A549 (cell line): Measurements from ENCODE around the gene IFRD2. TPM values are rescaled to one million over a fixed set of nuclear protein-coding genes. Genes with fewer than 3 reads are reported as not detected.

Experiments
- ATAC-seq, 2 experiments: fragments of 200-7000 bp in 1 of 2; fragments of >200 bp in 1 of 2; cut with Nextera tagmentation in 1 of 2; cut with Tn5 transposase in 1 of 2; 3 replicates each; pipeline versions ENCODE4 v1.8.0 to v1.9.1; 2018 to 2020; ENCODE audit warnings: mild to moderate bottlenecking in 1 of 2, moderate library complexity in 1 of 2
- CTCF ChIA-PET: fragments of 300-600 bp; sonication (Branson Sonifier 250); formaldehyde crosslinking; extraction: SDS; loops from one replicate; lab custom pipeline; 2021; ENCODE audit warnings: antibody characterized with exemption, inconsistent platforms; lab: Yijun Ruan, JAX
- POLR2A ChIA-PET: fragments of 350-600 bp; formaldehyde crosslinking; extraction: SDS; loops from one replicate; lab custom pipeline; 2021; ENCODE audit warnings: antibody characterized with exemption, inconsistent platforms; lab: Yijun Ruan, JAX
- DNase-seq, 2 experiments: peaks; one replicate each; pipeline versions ENCODE4 v3.0.0 to v3.0.0-alpha.2; 2011 to 2016; ENCODE audit warnings: low read depth in 1 of 2, low spot score in 1 of 2
- FAIRE-seq: peaks from 2 replicates; lab custom pipeline; 2011; peaks lifted over from hg19 to GRCh38; lab: Jason Lieb, UNC
- H3K27ac ChIP-seq, 2 experiments: fragments of >200 bp; sonication (Bioruptor Twin); formaldehyde crosslinking; 3 replicates each; pipeline ENCODE4 v1.5.1; 2016 to 2017
- H3K4me1 ChIP-seq: fragments of >200 bp; sonication (Bioruptor Twin); formaldehyde crosslinking; 3 replicates; pipeline ENCODE4 v1.6.1; 2016
- H3K4me2 ChIP-seq: fragments of >200 bp; sonication (Bioruptor Twin); formaldehyde crosslinking; 3 replicates; pipeline ENCODE4 v1.6.1; 2016
- H3K4me3 ChIP-seq: fragments of >200 bp; sonication (Bioruptor Twin); formaldehyde crosslinking; 3 replicates; pipeline ENCODE4 v1.5.1; 2016
- H3K9me3 ChIP-seq: fragments of >200 bp; sonication (Bioruptor Twin); formaldehyde crosslinking; 3 replicates; pipeline ENCODE4 v1.6.1; 2016
- CEBPB ChIP-seq, 2 experiments: fragments of >200 bp in 1 of 2; sonication (Bioruptor Twin) in 1 of 2; formaldehyde crosslinking in 1 of 2; IDR thresholded peaks; 2 replicates each; pipeline ENCODE4 v1.6.1; 2012 to 2016
- CHD4 ChIP-seq: fragments of 200-600 bp; sonication (generic); IDR thresholded peaks from 2 replicates; pipeline ENCODE4 v1.6.1; 2016; ENCODE audit warnings: antibody characterized with exemption, mild to moderate bottlenecking, borderline replicate concordance
- EHF ChIP-seq: fragments of 250-450 bp; sonication (Bioruptor Pico); IDR thresholded peaks from 2 replicates; pipeline ENCODE4 v1.5.0; 2020; ENCODE audit warnings: mild to moderate bottlenecking
- EHMT2 ChIP-seq: fragments of 200-600 bp; sonication (generic); IDR thresholded peaks from 2 replicates; pipeline ENCODE4 v1.6.1; 2016; ENCODE audit warnings: antibody characterized with exemption, low read depth, mild to moderate bottlenecking, moderate library complexity
- FOSB ChIP-seq: fragments of 250-450 bp; sonication (Bioruptor Pico); IDR thresholded peaks from 2 replicates; pipeline ENCODE4 v1.5.0; 2020; ENCODE audit warnings: mild to moderate bottlenecking, moderate library complexity
- FOSL2 ChIP-seq, 2 experiments: fragments of 450-650 bp in 1 of 2; fragments of >200 bp in 1 of 2; sonication (Bioruptor Twin) in 1 of 2; formaldehyde crosslinking; IDR thresholded peaks; 2 replicates each; pipeline versions ENCODE4 v1.5.0 to v1.6.1; 2016 to 2020; ENCODE audit warnings: mild to moderate bottlenecking in 1 of 2, moderate library complexity in 1 of 2
- FOXS1 ChIP-seq: fragments of 250-450 bp; sonication (Bioruptor Pico); IDR thresholded peaks from 2 replicates; pipeline ENCODE4 v1.5.0; 2020; ENCODE audit warnings: mild to moderate bottlenecking, moderate library complexity
- GATA3 ChIP-seq: IDR thresholded peaks from 2 replicates; pipeline ENCODE4 v1.6.1; 2012; ENCODE audit warnings: borderline replicate concordance
- HDAC2 ChIP-seq: fragments of 200-600 bp; sonication (generic); IDR thresholded peaks from 2 replicates; pipeline ENCODE4 v1.6.1; 2016
- HEYL ChIP-seq: fragments of 250-450 bp; sonication (Bioruptor Pico); IDR thresholded peaks from 2 replicates; pipeline ENCODE4 v1.8.0; 2021; ENCODE audit warnings: mild to moderate bottlenecking, moderate library complexity
- HOXB13 ChIP-seq: fragments of 250-450 bp; sonication (Bioruptor Pico); IDR thresholded peaks from 2 replicates; pipeline ENCODE4 v1.5.0; 2020; ENCODE audit warnings: low read depth, mild to moderate bottlenecking, moderate library complexity
- MAFK ChIP-seq: fragments of 450-650 bp; IDR thresholded peaks from 2 replicates; pipeline ENCODE4 v1.6.1; 2014; ENCODE audit not compliant: partially characterized antibody
- MYC ChIP-seq: IDR thresholded peaks from 2 replicates; pipeline ENCODE4 v1.6.1; 2012; ENCODE audit warnings: mild to moderate bottlenecking, inconsistent platforms, low read length, improper control_type of control experiment, borderline replicate concordance
- NR3C1 ChIP-seq: fragments of >200 bp; sonication (Bioruptor Twin); formaldehyde crosslinking; IDR thresholded peaks from 3 replicates; pipeline ENCODE4 v1.6.1; 2017
- PHF8 ChIP-seq: fragments of 200-600 bp; sonication (generic); IDR thresholded peaks from 2 replicates; pipeline ENCODE4 v1.6.1; 2016; ENCODE audit warnings: low read depth, mild to moderate bottlenecking, antibody characterized with exemption, moderate library complexity, borderline replicate concordance
- RNF2 ChIP-seq: fragments of 200-600 bp; sonication (generic); IDR thresholded peaks from 2 replicates; pipeline ENCODE4 v1.6.1; 2016; ENCODE audit warnings: low read depth, mild to moderate bottlenecking, antibody characterized with exemption, moderate library complexity, borderline replicate concordance
- ZC3H11A ChIP-seq: fragments of 450-650 bp; IDR thresholded peaks from 2 replicates; pipeline ENCODE4 v1.6.1; 2014; ENCODE audit warnings: antibody characterized with exemption, mild to moderate bottlenecking
- WGBS: methylation state at CpG from one replicate; pipeline ENCODE4 v1.1.6; 2017; ENCODE audit errors: missing lambda C conversion rate; 5-methylcytosine and 5-hydroxymethylcytosine counted together
- polyA plus RNA-seq, 4 experiments: library from polyadenylated mRNA; depleted of rRNA in 3 of 4; stranded (reverse); fragments of >200 nt; fragmentation: RNase III in 1 of 4; extraction: RNeasy Plus Mini Kit Qiagen cat#74134 plus additional on column Dnase treatment in 1 of 4; gene quantifications; 2 replicates in 3 of 4; 3 replicates in 1 of 4; pipeline ENCODE4 v1.2.3, GENCODE V29; 2011 to 2017
- TF ChIP-seq, protein P1 (sequence below): fragments of >200 bp; sonication (Bioruptor Twin); formaldehyde crosslinking; IDR thresholded peaks from 2 replicates; pipeline ENCODE4 v1.6.1; 2016
- TF ChIP-seq, protein P2 (sequence below): fragments of >200 bp; sonication (Bioruptor Twin); formaldehyde crosslinking; IDR thresholded peaks from 3 replicates; pipeline ENCODE4 v1.6.1; 2016
- TF ChIP-seq, protein P3 (sequence below): IDR thresholded peaks from 2 replicates; pipeline ENCODE4 v1.6.1; 2012; ENCODE audit warnings: low read depth, borderline replicate concordance

Gene IFRD2
- polyA plus RNA-seq, 2 of the 4 experiments (the other 2 are of a cell fraction) = 42.2 to 79.7 TPM

DNA sequence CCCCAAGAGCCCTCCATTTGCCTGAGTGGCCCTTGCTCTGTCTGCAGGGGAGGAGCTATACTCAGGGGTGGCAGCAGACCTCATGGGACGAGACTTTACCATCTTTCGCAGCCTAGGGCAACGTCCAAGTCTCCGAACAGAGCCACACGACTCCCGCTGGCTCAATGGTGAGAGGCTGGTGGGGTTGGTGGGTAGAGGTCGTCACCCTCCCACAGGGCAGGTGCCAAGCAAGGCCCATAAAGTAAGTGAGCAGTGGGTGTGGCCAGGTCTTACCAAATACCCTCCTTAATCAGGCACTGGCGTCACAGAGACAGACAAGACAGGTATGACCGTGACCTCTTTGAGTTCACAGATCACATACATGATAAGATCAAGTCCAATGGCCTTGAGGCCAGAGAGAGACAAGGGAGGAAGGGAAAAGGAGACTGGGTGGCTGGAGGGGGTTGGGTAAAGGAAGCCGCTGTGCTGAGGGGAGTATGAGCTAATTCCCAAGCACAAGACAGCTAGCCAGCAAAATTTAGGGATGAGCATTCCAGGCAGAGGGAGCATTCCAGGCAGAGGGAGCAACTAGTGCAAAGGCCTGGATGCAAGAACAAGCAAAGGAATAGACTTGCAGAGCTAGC, 20.8 kb downstream of the IFRD2 start:
- Histone ChIP-seq H3K4me2 (no peak overlapping the region; the same call in 2 of the 3 replicates), H3K4me3 (no peak overlapping the region), H3K27ac (peak overlapping the region in 1 of 2 experiments; percentile 94; a peak in 1 of 6 replicates), H3K4me1 (peaks cover 55% of the 10 kb centered on the region)
- ChIA-PET POLR2A (interaction anchor here (0.6 to 2.5 kb wide), 2 partner anchors 8 to 12 kb away, joined by 4 to 10 read pairs; no protein-coding TSS in a partner anchor), CTCF (interaction anchor here (0.9 to 8.0 kb wide), 10 partner anchors 10 to 101 kb away, joined by 3 to 67 read pairs (median 3); no protein-coding TSS in a partner anchor)
- 79% methylated on average over 6 of the region's 10 CpGs for WGBS
- no peak for DNase-seq
- no peak for TF ChIP-seq GATA3
- no peak for TF ChIP-seq EHMT2
- TF ChIP-seq FOSB = no peak
- no peak for TF ChIP-seq HDAC2
- TF ChIP-seq MYC = no peak
- TF ChIP-seq HEYL (CRISPR knock-in tag) = no peak
- TF ChIP-seq, protein P1, sequence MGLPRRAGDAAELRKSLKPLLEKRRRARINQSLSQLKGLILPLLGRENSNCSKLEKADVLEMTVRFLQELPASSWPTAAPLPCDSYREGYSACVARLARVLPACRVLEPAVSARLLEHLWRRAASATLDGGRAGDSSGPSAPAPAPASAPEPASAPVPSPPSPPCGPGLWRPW = no peak
- no peak for TF ChIP-seq CHD4
- no peak for TF ChIP-seq RNF2
- no peak for TF ChIP-seq HOXB13
- TF ChIP-seq, all 56 proteins: peak for 0
- no peaks in the 10 kb centered on the region for H3K9me3 ChIP-seq
- no peak for FAIRE-seq
- ATAC-seq = no peak

DNA sequence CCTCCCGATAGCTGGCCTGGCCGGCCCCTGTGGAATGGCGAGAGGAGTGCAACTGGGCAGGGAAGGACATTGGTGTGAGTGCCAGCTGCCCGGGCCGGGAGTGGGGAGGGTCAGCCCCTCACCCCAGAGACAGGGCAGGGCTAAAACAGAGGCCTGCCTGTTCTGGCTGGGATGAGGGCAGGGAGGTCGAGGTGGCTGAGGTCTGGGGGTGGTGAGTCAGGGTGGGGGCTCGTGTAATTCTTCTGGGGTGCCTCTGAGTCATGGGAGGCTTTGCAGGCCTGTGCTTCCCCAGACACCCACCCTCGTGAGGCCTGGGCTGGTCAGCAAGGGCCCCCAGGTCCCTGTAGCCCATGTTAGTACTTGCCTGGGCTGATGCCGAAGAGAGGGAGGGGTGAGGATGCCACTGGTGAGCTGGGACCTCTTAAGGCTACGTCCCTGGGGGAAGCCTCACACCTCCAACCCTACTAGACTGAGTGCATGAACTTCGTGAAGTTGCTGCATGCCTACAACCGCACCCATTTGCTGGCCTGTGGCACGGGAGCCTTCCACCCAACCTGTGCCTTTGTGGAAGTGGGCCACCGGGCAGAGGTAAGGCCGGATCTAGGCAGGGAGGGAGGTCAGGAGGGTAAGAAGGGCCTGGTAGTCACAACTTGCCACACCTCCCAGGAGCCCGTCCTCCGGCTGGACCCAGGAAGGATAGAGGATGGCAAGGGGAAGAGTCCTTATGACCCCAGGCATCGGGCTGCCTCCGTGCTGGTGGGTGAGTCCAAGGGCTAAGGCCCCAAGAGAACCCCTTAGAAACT, 21.6 kb downstream of the IFRD2 start:
- FAIRE-seq = no peak
- POLR2A ChIA-PET = interaction anchor here (0.6 to 2.5 kb wide), 2 partner anchors 9 to 11 kb away, joined by 6 to 10 read pairs; no protein-coding TSS in a partner anchor
- 94% methylated on average over 10 of the region's 19 CpGs for WGBS
- ATAC-seq = no peak
- no peak for DNase-seq
- H3K27ac ChIP-seq = peak overlapping the region; percentile 79 to 94
- no peak for TF ChIP-seq MAFK
- no peak for TF ChIP-seq EHF
- TF ChIP-seq FOXS1 (CRISPR knock-in tag) = no peak
- no peak for TF ChIP-seq CEBPB (IDR thresholded peaks at IDR 0.05)
- TF ChIP-seq ZC3H11A = no peak
- TF ChIP-seq, protein P2, sequence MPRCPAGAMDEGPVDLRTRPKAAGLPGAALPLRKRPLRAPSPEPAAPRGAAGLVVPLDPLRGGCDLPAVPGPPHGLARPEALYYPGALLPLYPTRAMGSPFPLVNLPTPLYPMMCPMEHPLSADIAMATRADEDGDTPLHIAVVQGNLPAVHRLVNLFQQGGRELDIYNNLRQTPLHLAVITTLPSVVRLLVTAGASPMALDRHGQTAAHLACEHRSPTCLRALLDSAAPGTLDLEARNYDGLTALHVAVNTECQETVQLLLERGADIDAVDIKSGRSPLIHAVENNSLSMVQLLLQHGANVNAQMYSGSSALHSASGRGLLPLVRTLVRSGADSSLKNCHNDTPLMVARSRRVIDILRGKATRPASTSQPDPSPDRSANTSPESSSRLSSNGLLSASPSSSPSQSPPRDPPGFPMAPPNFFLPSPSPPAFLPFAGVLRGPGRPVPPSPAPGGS = no peak
- TF ChIP-seq, protein P3, sequence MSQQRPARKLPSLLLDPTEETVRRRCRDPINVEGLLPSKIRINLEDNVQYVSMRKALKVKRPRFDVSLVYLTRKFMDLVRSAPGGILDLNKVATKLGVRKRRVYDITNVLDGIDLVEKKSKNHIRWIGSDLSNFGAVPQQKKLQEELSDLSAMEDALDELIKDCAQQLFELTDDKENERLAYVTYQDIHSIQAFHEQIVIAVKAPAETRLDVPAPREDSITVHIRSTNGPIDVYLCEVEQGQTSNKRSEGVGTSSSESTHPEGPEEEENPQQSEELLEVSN = no peak
- H3K9me3 ChIP-seq = no peaks in the 10 kb centered on the region
- no peak overlapping the region for H3K4me3 ChIP-seq
- peaks cover 63% of the 10 kb centered on the region for H3K4me1 ChIP-seq
- CTCF ChIA-PET = interaction anchor here (1.2 to 8.0 kb wide), 6 partner anchors 9 to 150 kb away, joined by 3 to 67 read pairs (median 18); no protein-coding TSS in a partner anchor
- peak overlapping the region; percentile 98 for H3K4me2 ChIP-seq

DNA sequence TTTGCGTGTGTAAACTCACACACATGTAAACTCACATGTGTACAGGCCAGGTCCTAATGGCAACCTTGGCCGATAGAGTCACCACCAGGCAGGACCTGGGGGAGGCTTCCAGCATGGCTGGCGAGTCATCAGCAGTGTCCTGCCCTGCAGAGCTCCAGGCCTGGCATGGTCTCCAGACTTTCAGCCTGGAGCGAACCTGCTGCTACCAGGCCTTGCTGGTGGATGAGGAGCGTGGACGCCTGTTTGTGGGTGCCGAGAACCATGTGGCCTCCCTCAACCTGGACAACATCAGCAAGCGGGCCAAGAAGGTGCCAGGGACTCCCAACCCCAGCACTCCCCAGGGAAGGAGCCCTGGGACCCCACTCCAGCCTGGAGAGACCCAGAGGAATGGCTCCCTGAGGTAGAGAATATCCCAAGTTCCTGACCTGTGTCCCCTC, 22.2 kb downstream of the IFRD2 start:
- peak overlapping the region; percentile 79 to 94 for H3K27ac ChIP-seq
- DNase-seq (peak in 1 of 2 experiments; percentile 50), FAIRE-seq (no peak), ATAC-seq (no peak)
- CTCF ChIA-PET = interaction anchor here (0.9 to 7.4 kb wide), 7 partner anchors 10 to 149 kb away, joined by 3 to 60 read pairs (median 9); no protein-coding TSS in a partner anchor
- peaks cover 69% of the 10 kb centered on the region for H3K4me1 ChIP-seq
- no peaks in the 10 kb centered on the region for H3K9me3 ChIP-seq
- H3K4me2 ChIP-seq = peak overlapping the region; percentile 98
- 83% methylated on average over 8 of the region's 8 CpGs for WGBS
- H3K4me3 ChIP-seq = peak overlapping the region; percentile 42; the same call in 2 of the 3 replicates
- TF ChIP-seq PHF8 (no peak), FOSL2 (IDR thresholded peaks at IDR 0.05) (no peak), FOSL2 (CRISPR knock-in tag; IDR thresholded peaks at IDR 0.05) (peak; percentile 39; the same call in 1 of the 2 replicates), NR3C1 (no peak)
- POLR2A ChIA-PET = interaction anchor here (0.6 to 2.5 kb wide), 2 partner anchors 9 to 10 kb away, joined by 6 to 10 read pairs; no protein-coding TSS in a partner anchor
